OCI-LY3 (cell line): ENCODE results near the gene HLTF.

ENCODE experiments used
- H2AFZ ChIP-seq: fragments of 200-600, 300-600 bp; shearing (Covaris generic); 2 replicates; pipeline ENCODE4 v1.6.0; 2014; ENCODE audit warnings: antibody characterized with exemption, low read depth, low read length
- H3K27ac ChIP-seq: fragments of 200-600, 300-600 bp; sonication (generic); 2 replicates; pipeline ENCODE4 v1.5.1; 2014; ENCODE audit warnings: mild to moderate bottlenecking, low read length, moderate library complexity, mixed read lengths
- H3K27me3 ChIP-seq: fragments of 200-600, 300-600 bp; sonication (generic); 2 replicates; pipeline ENCODE4 v1.6.1; 2014; ENCODE audit warnings: low read depth, low read length, mixed read lengths
- H3K36me3 ChIP-seq: fragments of 200-600, 300-600 bp; sonication (generic); replicated peaks from 2 replicates; pipeline ENCODE3; 2014; ENCODE audit warnings: low read depth, low read length, mixed read lengths
- H3K4me1 ChIP-seq: fragments of 300-600, 200-600 bp; sonication (generic); 2 replicates; pipeline ENCODE4 v1.6.1; 2014; ENCODE audit warnings: low read length, mixed read lengths
- H3K4me2 ChIP-seq: fragments of 200-600, 300-600 bp; sonication (generic); 2 replicates; pipeline ENCODE4 v1.6.1; 2014; ENCODE audit warnings: low read length, mixed read lengths
- H3K4me3 ChIP-seq: fragments of 300-600, 200-600 bp; sonication (generic); 2 replicates; pipeline ENCODE4 v1.5.1; 2014; ENCODE audit warnings: antibody characterized with exemption, mild to moderate bottlenecking, low read length, moderate library complexity
- H3K79me2 ChIP-seq: fragments of 300-600, 200-600 bp; shearing (Covaris generic); 2 replicates; pipeline ENCODE4 v1.6.1; 2014; ENCODE audit warnings: mild to moderate bottlenecking, low read length, mixed read lengths
- H3K9ac ChIP-seq: fragments of 300-600, 200-600 bp; shearing (Covaris generic); 2 replicates; pipeline ENCODE4 v1.6.0; 2014; ENCODE audit warnings: mild to moderate bottlenecking, low read length, moderate library complexity
- H3K9me3 ChIP-seq: fragments of 200-600, 300-600 bp; shearing (Covaris generic); 2 replicates; pipeline ENCODE4 v1.6.1; 2014; ENCODE audit warnings: low read length, mixed read lengths; ENCODE audit not compliant: insufficient read depth
- H4K20me1 ChIP-seq: fragments of 200-600, 300-600 bp; sonication (generic); 2 replicates; pipeline ENCODE4 v1.6.1; 2016; ENCODE audit warnings: low read length, mixed read lengths; ENCODE audit not compliant: insufficient read depth
- EZH2phosphoT487 ChIP-seq: fragments of 200-600 bp; shearing (Covaris generic); IDR thresholded peaks from 2 replicates; pipeline ENCODE4 v1.6.1; 2018; ENCODE audit warnings: antibody characterized with exemption, mixed run types, low read depth
- TF ChIP-seq, protein P1 (sequence below): fragments of 200-600, 300-600 bp; sonication (generic); IDR thresholded peaks from 2 replicates; pipeline ENCODE4 v1.5.1; 2014; ENCODE audit warnings: antibody characterized with exemption, low read length, low read depth

Gene HLTF

DNA sequence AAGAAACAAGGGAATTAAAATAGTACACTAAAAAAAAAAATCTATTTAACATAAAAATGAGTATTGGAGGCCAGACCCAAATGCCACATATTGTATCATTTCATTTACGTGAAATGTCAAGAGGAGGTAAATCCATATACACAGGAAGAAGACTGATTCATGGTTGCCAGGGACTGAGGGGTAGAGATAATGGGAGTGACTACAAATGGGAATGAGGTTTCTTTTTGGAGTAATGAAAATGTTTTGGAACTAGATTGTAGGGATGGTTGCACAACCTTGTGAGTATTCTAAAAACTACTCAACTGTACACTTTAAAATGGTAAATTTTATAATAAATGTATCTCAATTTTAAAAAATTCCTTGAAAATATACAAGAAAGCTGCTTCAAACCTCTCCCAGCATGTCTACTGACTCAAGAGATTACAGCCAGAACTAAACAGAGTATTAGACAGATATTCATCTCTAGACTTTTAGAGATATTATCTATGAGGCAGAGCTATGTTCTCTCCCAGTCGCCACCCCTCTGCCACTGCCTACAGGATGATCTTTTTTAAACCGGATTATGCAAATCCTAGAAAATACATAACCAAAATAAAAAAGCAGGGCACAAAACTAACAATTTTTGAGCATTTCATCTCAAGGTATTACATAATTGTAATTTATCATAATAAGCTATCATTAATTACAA, 6.2 kb downstream of the HLTF start:
- Histone ChIP-seq H3K9ac (no peak overlapping the region), H3K9me3 (no peaks in the 10 kb centered on the region), H3K4me3 (no peak overlapping the region), H3K27ac (no peak overlapping the region), H3K4me2 (no peak overlapping the region), H3K4me1 (peaks cover 2% of the 10 kb centered on the region; the same call in 1 of the 2 replicates), H2AFZ (no peak overlapping the region), H3K36me3 (peaks cover 2% of the 10 kb centered on the region), H4K20me1 (no peaks in the 10 kb centered on the region), H3K27me3 (no peaks in the 10 kb centered on the region), H3K79me2 (0 out of 2 replicates have a peak, but pooled peaks cover 3% of the 10 kb centered on the region)
- TF ChIP-seq, protein P1, sequence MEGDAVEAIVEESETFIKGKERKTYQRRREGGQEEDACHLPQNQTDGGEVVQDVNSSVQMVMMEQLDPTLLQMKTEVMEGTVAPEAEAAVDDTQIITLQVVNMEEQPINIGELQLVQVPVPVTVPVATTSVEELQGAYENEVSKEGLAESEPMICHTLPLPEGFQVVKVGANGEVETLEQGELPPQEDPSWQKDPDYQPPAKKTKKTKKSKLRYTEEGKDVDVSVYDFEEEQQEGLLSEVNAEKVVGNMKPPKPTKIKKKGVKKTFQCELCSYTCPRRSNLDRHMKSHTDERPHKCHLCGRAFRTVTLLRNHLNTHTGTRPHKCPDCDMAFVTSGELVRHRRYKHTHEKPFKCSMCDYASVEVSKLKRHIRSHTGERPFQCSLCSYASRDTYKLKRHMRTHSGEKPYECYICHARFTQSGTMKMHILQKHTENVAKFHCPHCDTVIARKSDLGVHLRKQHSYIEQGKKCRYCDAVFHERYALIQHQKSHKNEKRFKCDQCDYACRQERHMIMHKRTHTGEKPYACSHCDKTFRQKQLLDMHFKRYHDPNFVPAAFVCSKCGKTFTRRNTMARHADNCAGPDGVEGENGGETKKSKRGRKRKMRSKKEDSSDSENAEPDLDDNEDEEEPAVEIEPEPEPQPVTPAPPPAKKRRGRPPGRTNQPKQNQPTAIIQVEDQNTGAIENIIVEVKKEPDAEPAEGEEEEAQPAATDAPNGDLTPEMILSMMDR = no peak
- no peak for TF ChIP-seq EZH2phosphoT487

DNA sequence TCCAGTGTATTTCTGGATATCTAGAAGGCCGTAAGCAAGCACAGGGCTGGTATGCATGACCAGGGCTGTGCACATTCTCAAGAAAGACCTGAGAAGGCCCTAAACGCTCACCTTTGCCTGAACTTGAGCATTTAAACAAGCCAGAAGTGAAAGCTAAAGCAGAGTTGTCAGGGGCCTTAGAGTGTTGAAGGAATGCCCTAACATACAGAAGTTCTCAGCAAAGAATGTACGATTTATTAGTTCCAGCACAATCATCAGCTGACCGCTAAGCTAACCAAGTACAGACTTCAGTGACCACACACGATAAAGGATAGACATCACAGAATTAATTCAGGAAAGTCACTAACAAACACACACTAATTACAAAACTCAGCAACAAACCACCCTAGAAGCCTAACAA, 8.7 kb downstream of the HLTF start:
- no peak overlapping the region for H3K4me3 ChIP-seq
- H3K4me1 ChIP-seq = no peaks in the 10 kb centered on the region
- no peaks in the 10 kb centered on the region for H3K9me3 ChIP-seq
- H2AFZ ChIP-seq = no peak overlapping the region
- H3K4me2 ChIP-seq = no peak overlapping the region
- H3K27me3 ChIP-seq = no peaks in the 10 kb centered on the region
- no peak overlapping the region for H3K9ac ChIP-seq
- TF ChIP-seq, protein P1 = no peak
- TF ChIP-seq EZH2phosphoT487 = no peak
- no peak overlapping the region for H3K27ac ChIP-seq
- no peaks in the 10 kb centered on the region for H3K79me2 ChIP-seq
- H3K36me3 ChIP-seq = peaks cover 5% of the 10 kb centered on the region
- no peaks in the 10 kb centered on the region for H4K20me1 ChIP-seq

DNA sequence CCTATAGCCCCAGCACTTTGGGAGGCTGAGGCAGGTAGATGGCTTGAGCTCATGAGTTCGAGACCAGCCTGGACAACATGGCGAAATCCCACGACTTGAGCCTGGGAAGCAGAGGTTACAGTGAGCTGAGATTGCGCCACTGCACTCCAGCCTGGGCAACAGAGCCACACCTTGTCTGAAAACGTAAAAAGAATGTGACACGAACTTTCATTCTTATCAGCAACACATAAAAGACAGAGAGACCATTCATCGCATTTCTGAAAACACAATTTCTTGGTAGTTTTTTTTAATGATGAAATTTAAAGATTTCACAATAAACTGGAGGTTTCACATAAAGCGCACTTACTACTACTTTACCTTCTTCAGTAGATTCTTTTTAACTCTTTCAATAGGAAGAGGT, 18.4 kb downstream of the HLTF start:
- Histone ChIP-seq H3K79me2 (no peaks in the 10 kb centered on the region), H3K36me3 (peaks cover 12% of the 10 kb centered on the region), H2AFZ (no peak overlapping the region), H3K9ac (no peak overlapping the region), H3K4me3 (no peak overlapping the region), H4K20me1 (no peaks in the 10 kb centered on the region), H3K4me1 (peaks cover 6% of the 10 kb centered on the region), H3K27me3 (no peaks in the 10 kb centered on the region), H3K9me3 (no peaks in the 10 kb centered on the region), H3K4me2 (no peak overlapping the region), H3K27ac (no peak overlapping the region)
- TF ChIP-seq EZH2phosphoT487 = no peak
- TF ChIP-seq, protein P1 = no peak

DNA sequence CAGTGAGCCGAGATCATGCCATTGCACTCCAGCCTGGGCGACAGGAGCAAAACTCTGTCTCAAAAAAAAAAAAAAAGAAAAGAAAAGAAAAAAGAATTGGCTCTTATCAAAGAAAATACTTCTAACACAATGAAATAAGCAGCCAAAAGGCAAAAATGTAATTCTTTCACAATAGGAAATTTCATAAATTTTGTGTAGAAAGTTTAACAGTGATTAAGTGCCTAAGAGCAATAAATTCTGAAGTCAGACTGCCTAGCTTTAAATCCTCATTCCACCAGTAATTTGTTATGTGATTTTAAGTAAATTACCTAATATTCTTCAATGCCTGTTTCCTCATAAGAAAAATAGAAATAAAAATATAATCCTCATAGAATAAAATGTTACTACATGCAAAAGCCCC, 24.6 kb downstream of the HLTF start:
- H3K27ac ChIP-seq = no peak overlapping the region
- TF ChIP-seq EZH2phosphoT487 = no peak
- TF ChIP-seq, protein P1 = no peak
- no peak overlapping the region for H3K9ac ChIP-seq
- no peaks in the 10 kb centered on the region for H3K27me3 ChIP-seq
- no peak overlapping the region for H2AFZ ChIP-seq
- no peak overlapping the region for H3K4me2 ChIP-seq
- peaks cover 13% of the 10 kb centered on the region for H3K4me1 ChIP-seq
- H3K4me3 ChIP-seq = no peak overlapping the region
- no peaks in the 10 kb centered on the region for H3K79me2 ChIP-seq
- no peaks in the 10 kb centered on the region for H4K20me1 ChIP-seq
- H3K36me3 ChIP-seq = peaks cover 17% of the 10 kb centered on the region
- H3K9me3 ChIP-seq = no peaks in the 10 kb centered on the region
